Psoas muscle (tissue), 8 donors: ENCODE data around the gene SH3BP4. TPM values are rescaled to one million over a fixed set of nuclear protein-coding genes. Genes with fewer than 3 reads are reported as not detected.

Source experiments
- ATAC-seq, 4 donors: fragments of 200-7000 bp; cut with Tn5 transposase; one replicate each; pipeline ENCODE4 v1.9.1; 2020; ENCODE audit warnings: moderate library complexity in 3 of 4, mild to moderate bottlenecking in 2 of 4
- DNase-seq, 2 donors: peaks; one replicate each; pipeline ENCODE4 v3.0.0-alpha.2; 2020
- H3K27ac ChIP-seq: fragments of 200-600 bp; one replicate; pipeline ENCODE4 v1.8.0; 2022
- H3K27me3 ChIP-seq, 3 donors: fragments of 200-600 bp in 1 of 3; one replicate each; pipeline versions ENCODE4 v1.6.1 to v1.8.0; 2013 to 2022; ENCODE audit warnings: low read length in 2 of 3, mild to moderate bottlenecking in 2 of 3, moderate library complexity in 1 of 3; ENCODE audit not compliant: insufficient read depth in 3 of 3
- H3K36me3 ChIP-seq, 2 donors: fragments of 200-600 bp in 1 of 2; one replicate each; pipeline versions ENCODE4 v1.6.1 to v1.8.0; 2013 to 2022; ENCODE audit warnings: low read depth in 1 of 2, mild to moderate bottlenecking in 1 of 2, moderate library complexity in 1 of 2; ENCODE audit not compliant: insufficient read depth in 1 of 2
- H3K4me1 ChIP-seq: fragments of 200-600 bp; one replicate; pipeline ENCODE4 v1.8.0; 2022
- H3K4me3 ChIP-seq: fragments of 200-600 bp; one replicate; pipeline ENCODE4 v1.8.0; 2022; ENCODE audit warnings: mild to moderate bottlenecking
- H3K9me3 ChIP-seq: fragments of 200-600 bp; one replicate; pipeline ENCODE4 v1.8.0; 2022
- WGBS, 3 donors: extraction: QIAGEN DNeasy Blood & Tissue Kit; methylation state at CpG; one replicate each; pipeline versions ENCODE4 v1.1.6 to v1.1.7; 2013; 5-methylcytosine and 5-hydroxymethylcytosine counted together
- intact Hi-C, 2 donors: fragments of 100-400 bp; cut with DNase I; formaldehyde crosslinking; loops; one replicate each; pipeline versions ENCODE4 v1.11.0 to v1.14.2; 2022
- polyA plus RNA-seq, 3 donors: library from polyadenylated mRNA; stranded (reverse); fragments of 200-250 nt; gene quantifications; one replicate each; pipeline ENCODE4 v1.2.3, GENCODE V29; 2013
- total RNA-seq, 4 donors: library from RNA; stranded (reverse); fragmentation: NEBNext Ultra II Directional in 2 of 4; extraction: Animal tissue kit (Norgen Biotek cat#: 25700) in 2 of 4; gene quantifications; one replicate each; pipeline versions ENCODE4 v1.2.1 to v1.2.4, GENCODE V29; 2021 to 2023
- TF ChIP-seq, protein P1 (sequence below): fragments of 200-600 bp; IDR thresholded peaks from one replicate; pipeline ENCODE4 v1.8.0; 2022; ENCODE audit warnings: antibody characterized with exemption
- donor health status: healthy with polysubstance abuse.
- donor health status: DM: no; HTN: no; CAD: no; lungs with moderate emphysema.
- donor health status: Bipolar disorder and iron deficiency.
- donor health status: healthy.
- donor health status: DM: yes; HTN: yes; CAD: no.
- donor health status: DM: no; HTN: no; CAD: no.
- donor health status: DM: no; HTN: no; CAD: no.
- donor health status: DM: yes; HTN: yes; CAD: no.

SH3BP4 gene
- total and polyA plus RNA-seq, 7 donors, result 3.0 to 14.9 (median 9.4) TPM

DNA sequence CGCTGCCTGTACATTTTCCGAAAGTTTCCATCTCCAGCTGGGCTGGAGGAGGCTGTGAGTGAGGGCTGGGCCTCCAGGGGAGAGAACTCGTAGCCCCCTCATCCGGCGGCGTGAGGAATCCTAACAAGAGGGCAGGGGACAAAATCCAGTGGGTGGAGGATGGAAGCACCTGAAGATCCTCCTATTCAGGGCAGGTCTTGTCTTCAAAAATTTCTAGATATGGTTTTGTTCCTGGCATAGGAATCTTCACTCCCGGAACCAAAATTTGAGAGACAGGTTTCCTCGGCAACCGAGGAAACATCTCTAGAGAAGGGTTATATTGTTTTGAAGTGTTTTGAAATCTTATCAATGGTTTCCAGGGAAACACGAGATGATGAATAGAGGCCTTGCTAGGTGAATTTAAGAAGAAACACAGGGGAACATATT is 136.7 kb downstream of the SH3BP4 start:
- Histone ChIP-seq H3K36me3 (no peaks in the 10 kb centered on the region), H3K4me1 (no peaks in the 10 kb centered on the region), H3K9me3 (no peaks in the 10 kb centered on the region), H3K4me3 (no peak overlapping the region), H3K27me3 (peaks cover 0 to 6% (median 0%) of the 10 kb centered on the region in 3 donors), H3K27ac (no peak overlapping the region)
- TF ChIP-seq, protein P1, sequence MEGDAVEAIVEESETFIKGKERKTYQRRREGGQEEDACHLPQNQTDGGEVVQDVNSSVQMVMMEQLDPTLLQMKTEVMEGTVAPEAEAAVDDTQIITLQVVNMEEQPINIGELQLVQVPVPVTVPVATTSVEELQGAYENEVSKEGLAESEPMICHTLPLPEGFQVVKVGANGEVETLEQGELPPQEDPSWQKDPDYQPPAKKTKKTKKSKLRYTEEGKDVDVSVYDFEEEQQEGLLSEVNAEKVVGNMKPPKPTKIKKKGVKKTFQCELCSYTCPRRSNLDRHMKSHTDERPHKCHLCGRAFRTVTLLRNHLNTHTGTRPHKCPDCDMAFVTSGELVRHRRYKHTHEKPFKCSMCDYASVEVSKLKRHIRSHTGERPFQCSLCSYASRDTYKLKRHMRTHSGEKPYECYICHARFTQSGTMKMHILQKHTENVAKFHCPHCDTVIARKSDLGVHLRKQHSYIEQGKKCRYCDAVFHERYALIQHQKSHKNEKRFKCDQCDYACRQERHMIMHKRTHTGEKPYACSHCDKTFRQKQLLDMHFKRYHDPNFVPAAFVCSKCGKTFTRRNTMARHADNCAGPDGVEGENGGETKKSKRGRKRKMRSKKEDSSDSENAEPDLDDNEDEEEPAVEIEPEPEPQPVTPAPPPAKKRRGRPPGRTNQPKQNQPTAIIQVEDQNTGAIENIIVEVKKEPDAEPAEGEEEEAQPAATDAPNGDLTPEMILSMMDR, result no peak
- WGBS, 3 donors, result 46 to 51% (median 49%) methylated on average over 10 of the region's 10 CpGs
- intact Hi-C loops, result no loop called here
- no peak for DNase-seq
- no peak for ATAC-seq

DNA sequence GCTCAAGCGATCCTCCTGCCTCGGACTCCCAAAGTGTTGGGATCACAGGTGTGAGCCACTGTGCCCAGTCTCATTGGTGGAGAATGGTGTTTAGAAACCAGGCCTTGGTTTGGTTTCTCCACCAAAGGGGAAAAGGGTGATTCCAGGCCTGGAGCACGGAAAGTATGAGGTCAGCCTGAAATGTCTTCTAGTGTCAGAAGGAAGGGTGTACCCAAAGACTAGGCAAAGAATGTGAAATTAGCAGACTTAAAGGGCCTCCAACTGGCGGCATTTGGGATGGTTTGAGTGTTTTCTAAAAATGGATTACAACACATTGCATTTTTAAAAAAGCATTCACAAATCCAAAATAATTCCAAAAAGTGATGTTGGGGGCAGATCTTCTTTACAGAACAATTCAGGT is 139.6 kb downstream of the SH3BP4 start:
- WGBS, 3 donors, result 92 to 95% (median 95%) methylated on average over 4 of the region's 4 CpGs
- no peak for ATAC-seq
- Histone ChIP-seq H3K9me3 (no peaks in the 10 kb centered on the region), H3K27me3 (no peaks in the 10 kb centered on the region), H3K4me1 (no peaks in the 10 kb centered on the region), H3K27ac (no peak overlapping the region), H3K36me3 (no peaks in the 10 kb centered on the region), H3K4me3 (no peak overlapping the region)
- intact Hi-C loops, result no loop called here
- no peak for DNase-seq
- TF ChIP-seq, protein P1, result no peak

DNA sequence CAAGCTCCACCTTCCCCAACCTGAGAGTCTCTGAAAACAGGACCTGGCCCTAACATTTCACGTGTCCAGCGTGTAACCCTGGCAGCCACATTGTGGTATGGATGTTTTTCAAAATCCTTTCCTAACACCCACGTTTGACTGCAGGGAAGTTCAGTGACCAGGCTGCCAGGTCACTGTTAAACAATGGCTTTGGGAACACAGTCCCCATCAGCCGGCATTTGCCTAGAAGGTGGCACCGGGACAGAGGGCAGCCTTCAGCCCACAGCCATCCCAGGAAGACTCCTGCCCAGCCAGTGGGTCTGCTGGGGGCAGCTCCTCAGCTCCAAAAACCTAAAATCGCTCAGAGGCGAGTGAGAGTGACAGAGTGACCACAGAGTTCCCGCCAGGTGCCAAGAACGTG is 140.2 kb downstream of the SH3BP4 start:
- intact Hi-C loops, result no loop called here
- H3K9me3 ChIP-seq, result no peaks in the 10 kb centered on the region
- ATAC-seq, result no peak

DNA sequence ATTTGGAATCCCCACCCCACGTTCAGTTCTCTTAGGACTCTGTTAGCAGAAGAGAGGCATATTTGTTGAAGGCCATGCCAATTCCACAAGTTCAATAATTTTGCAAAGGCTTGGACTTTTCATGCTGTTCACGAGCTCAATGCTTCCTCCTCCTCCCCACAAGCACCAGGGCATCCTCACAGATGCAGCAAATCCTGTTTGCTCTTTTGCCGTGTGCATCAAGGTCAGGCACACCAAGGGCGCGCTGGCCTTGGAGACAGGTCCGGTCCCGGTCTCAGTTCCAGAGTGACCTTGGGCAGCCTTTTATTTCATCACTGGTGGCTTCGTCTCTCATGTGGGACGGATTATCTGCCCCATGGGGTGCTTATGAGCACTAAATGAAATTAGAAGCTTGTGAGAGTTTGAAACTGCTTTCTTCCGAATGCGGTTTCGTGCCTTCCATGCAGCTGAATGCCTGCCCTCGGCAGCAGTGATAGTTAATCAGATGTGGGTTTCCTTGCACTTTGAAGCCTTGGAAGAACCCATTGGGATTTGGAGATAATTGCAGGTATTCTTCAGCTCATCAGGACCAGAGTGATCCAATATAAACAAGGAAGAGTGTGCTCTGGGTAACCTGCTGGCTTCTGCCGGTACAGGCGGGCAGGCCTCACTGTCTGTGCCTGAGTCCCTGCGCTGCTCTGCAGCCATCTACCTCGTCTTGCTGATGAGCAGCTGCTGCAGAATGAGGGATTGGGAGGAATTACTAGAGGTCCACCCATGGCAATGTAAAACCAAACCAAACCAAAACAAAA is 140.8 kb downstream of the SH3BP4 start:
- 84 to 88% (median 85%) methylated on average over 17 of the region's 17 CpGs for WGBS, 3 donors
- Histone ChIP-seq H3K27me3 (no peaks in the 10 kb centered on the region), H3K36me3 (no peaks in the 10 kb centered on the region), H3K4me3 (no peak overlapping the region), H3K9me3 (no peaks in the 10 kb centered on the region), H3K27ac (no peak overlapping the region), H3K4me1 (no peaks in the 10 kb centered on the region)
- no peak for ATAC-seq
- intact Hi-C loops, result no loop called here
- no peak for DNase-seq
- TF ChIP-seq, protein P1, result no peak

More for the DNA sequence above, 140.2 kb downstream of the SH3BP4 start:
- H3K4me3 ChIP-seq, result no peak overlapping the region
- no peaks in the 10 kb centered on the region for H3K4me1 ChIP-seq
- no peaks in the 10 kb centered on the region for H3K27me3 ChIP-seq
- H3K27ac ChIP-seq, result no peak overlapping the region
- TF ChIP-seq, protein P1, result no peak
- H3K36me3 ChIP-seq, result no peaks in the 10 kb centered on the region
- whole genome bisulfite sequencing, 3 donors, result 82 to 88% (median 85%) methylated on average over 9 of the region's 9 CpGs
- no peak for DNase-seq

- Histone ChIP-seq H3K27me3 (no peaks in the 10 kb centered on the region), H3K27ac (no peak overlapping the region), H3K36me3 (no peaks in the 10 kb centered on the region), H3K4me1 (no peaks in the 10 kb centered on the region), H3K9me3 (no peaks in the 10 kb centered on the region), H3K4me3 (no peak overlapping the region)
- ATAC-seq, result no peak
- no peak for DNase-seq
- WGBS, 3 donors, result 94 to 97% (median 96%) methylated on average over 1 of the region's 1 CpG
- TF ChIP-seq, protein P1, result no peak
- intact Hi-C loops, result no loop called here
Observed at GRCh38 chr2:235094457-235094856, 142.6 kb downstream of the SH3BP4 start.
